Gastrocnemius medialis (tissue), 4 donors: Measurements from ENCODE around the gene IL1RAP. TPM values are rescaled to one million over a fixed set of nuclear protein-coding genes. Genes with fewer than 3 reads are reported as not detected.

Source experiments
- ATAC-seq, 2 donors: fragments of 150-250 bp; one replicate each; pipeline ENCODE4 v1.9.1; 2016
- DNase-seq, 2 donors: peaks; one replicate each; pipeline ENCODE4 v3.0.0-alpha.2; 2019
- H3K27ac ChIP-seq, 4 donors: fragments of 200-600 bp; sonication (generic); 1 replicate in 1 of 4; 2 replicates in 3 of 4; pipeline ENCODE4 v1.5.1; 2016 to 2018; ENCODE audit warnings: mild to moderate bottlenecking in 2 of 4, moderate library complexity in 1 of 4
- H3K27me3 ChIP-seq, 3 donors: fragments of 200-600 bp; sonication (generic) in 2 of 3; 1 replicate in 1 of 3; 2 replicates in 2 of 3; pipeline versions ENCODE4 v1.5.1 to v1.6.0; 2016 to 2019; ENCODE audit warnings: mild to moderate bottlenecking in 1 of 3, moderate library complexity in 1 of 3
- H3K36me3 ChIP-seq, 2 donors: fragments of 200-600 bp; sonication (generic) in 1 of 2; one replicate each; pipeline ENCODE4 v1.5.1; 2017 to 2018
- H3K4me1 ChIP-seq, 2 donors: fragments of 200-600 bp; sonication (generic) in 1 of 2; one replicate each; pipeline ENCODE4 v1.5.1; 2016 to 2017; ENCODE audit warnings: mild to moderate bottlenecking in 2 of 2
- H3K4me3 ChIP-seq, 4 donors: fragments of 200-600 bp; sonication (generic) in 3 of 4; 1 replicate in 1 of 4; 2 replicates in 3 of 4; pipeline ENCODE4 v1.5.1; 2016 to 2019; ENCODE audit warnings: mild to moderate bottlenecking in 2 of 4
- H3K9me3 ChIP-seq, 3 donors: fragments of 200-600 bp; sonication (generic) in 2 of 3; 1 replicate in 1 of 3; 2 replicates in 2 of 3; pipeline ENCODE4 v1.5.1; 2016 to 2019
- CTCF ChIP-seq, 5 experiments: fragments of 450-650 bp in 3 of 5; fragments of 200-600 bp in 2 of 5; sonication (generic) in 2 of 5; IDR thresholded peaks in 4 of 5; conservative IDR thresholded peaks in 1 of 5; 1 replicate in 4 of 5; 2 replicates in 1 of 5; pipeline ENCODE4 v1.5.1; 2016 to 2019; ENCODE audit warnings: antibody characterized with exemption in 5 of 5, mild to moderate bottlenecking in 3 of 5, moderate library complexity in 3 of 5
- POLR2A ChIP-seq, 2 donors: fragments of 450-650 bp; IDR thresholded peaks; one replicate each; pipeline ENCODE4 v1.6.1; 2017; ENCODE audit warnings: antibody characterized with exemption in 2 of 2, mild to moderate bottlenecking in 2 of 2, moderate library complexity in 2 of 2
- in situ Hi-C, 4 donors: fragments of 200-750 bp; cut with MboI; loops; one replicate each; pipeline versions ENCODE4 v1.15.0 to v1.8.0; 2017; ENCODE audit warnings: low sequenced_read_pairs in 4 of 4
- intact Hi-C: fragments of 100-400 bp; cut with DNase I; formaldehyde crosslinking; loops from one replicate; pipeline ENCODE4 v1.15.1; 2023; ENCODE audit warnings: low total_unique reads
- total RNA-seq, 4 donors: library from RNA; depleted of rRNA; stranded (reverse); fragments of >200 nt; gene quantifications; one replicate each; pipeline versions ENCODE4 v1.1.0 to v1.2.3, GENCODE V29; 2016

Gene IL1RAP
- total RNA-seq, 4 donors from 2014 or later, result 1.1 to 3.3 (median 2.6) TPM

- H3K27me3 ChIP-seq, result no peaks in the 10 kb centered on the region
- no peak for TF ChIP-seq CTCF (IDR thresholded peaks at IDR 0.05 in 4 of 5, conservative IDR thresholded peaks at IDR 0.05 in 1 of 5)
- no peak for TF ChIP-seq POLR2A (IDR thresholded peaks at IDR 0.05)
- in situ Hi-C loops, result no loop called here
- no peaks in the 10 kb centered on the region for H3K36me3 ChIP-seq
- H3K9me3 ChIP-seq, result no peaks in the 10 kb centered on the region
- no peaks in the 10 kb centered on the region for H3K4me1 ChIP-seq
- no peak overlapping the region for H3K27ac ChIP-seq
- ATAC-seq, result no peak
- intact Hi-C loops, result no loop called here
- H3K4me3 ChIP-seq, result no peak overlapping the region
- no peak for DNase-seq
Observed at GRCh38 chr3:190619353-190619752, 105.5 kb downstream of the IL1RAP start.

- Histone ChIP-seq H3K4me3 (no peak overlapping the region), H3K36me3 (no peaks in the 10 kb centered on the region), H3K27ac (no peak overlapping the region), H3K4me1 (no peaks in the 10 kb centered on the region), H3K9me3 (no peaks in the 10 kb centered on the region), H3K27me3 (no peaks in the 10 kb centered on the region)
- DNase-seq, result no peak
- in situ Hi-C loops, result no loop called here
- intact Hi-C loops, result no loop called here
- TF ChIP-seq CTCF (IDR thresholded peaks at IDR 0.05 in 4 of 5, conservative IDR thresholded peaks at IDR 0.05 in 1 of 5), result no peak
- TF ChIP-seq POLR2A (IDR thresholded peaks at IDR 0.05), result no peak
- ATAC-seq, result no peak
Observed at GRCh38 chr3:190619761-190620160, 105.9 kb downstream of the IL1RAP start.

- in situ Hi-C loops (no loop called here), intact Hi-C loops (no loop called here)
- no peak for DNase-seq
- ATAC-seq, result no peak
- H3K4me1 ChIP-seq, result no peaks in the 10 kb centered on the region
- TF ChIP-seq POLR2A (IDR thresholded peaks at IDR 0.05), result no peak
- no peak for TF ChIP-seq CTCF (IDR thresholded peaks at IDR 0.05 in 4 of 5, conservative IDR thresholded peaks at IDR 0.05 in 1 of 5)
- no peak overlapping the region for H3K4me3 ChIP-seq
- no peak overlapping the region for H3K27ac ChIP-seq
- no peaks in the 10 kb centered on the region for H3K9me3 ChIP-seq
- no peaks in the 10 kb centered on the region for H3K27me3 ChIP-seq
- no peaks in the 10 kb centered on the region for H3K36me3 ChIP-seq
Observed at GRCh38 chr3:190620886-190621608, 107.2 kb downstream of the IL1RAP start.

GRCh38 chr3:190621927-190622326 is 108.0 kb downstream of the IL1RAP start:
- Histone ChIP-seq H3K27me3 (no peaks in the 10 kb centered on the region), H3K4me1 (no peaks in the 10 kb centered on the region), H3K27ac (no peak overlapping the region), H3K9me3 (no peaks in the 10 kb centered on the region), H3K4me3 (no peak overlapping the region), H3K36me3 (no peaks in the 10 kb centered on the region)
- TF ChIP-seq POLR2A (IDR thresholded peaks at IDR 0.05), result no peak
- TF ChIP-seq CTCF (IDR thresholded peaks at IDR 0.05 in 4 of 5, conservative IDR thresholded peaks at IDR 0.05 in 1 of 5), result no peak
- DNase-seq, result no peak
- intact Hi-C loops (no loop called here), in situ Hi-C loops (no loop called here)
- ATAC-seq, result no peak

GRCh38 chr3:190624282-190624681 is 110.4 kb downstream of the IL1RAP start:
- intact Hi-C loops, result no loop called here
- H3K27ac ChIP-seq, result no peak overlapping the region
- DNase-seq, result no peak
- H3K4me1 ChIP-seq, result no peaks in the 10 kb centered on the region
- no peaks in the 10 kb centered on the region for H3K36me3 ChIP-seq
- ATAC-seq, result no peak
- in situ Hi-C loops, result no loop called here
- no peaks in the 10 kb centered on the region for H3K9me3 ChIP-seq
- no peaks in the 10 kb centered on the region for H3K27me3 ChIP-seq
- no peak for TF ChIP-seq POLR2A (IDR thresholded peaks at IDR 0.05)
- no peak for TF ChIP-seq CTCF (IDR thresholded peaks at IDR 0.05 in 4 of 5, conservative IDR thresholded peaks at IDR 0.05 in 1 of 5)
- no peak overlapping the region for H3K4me3 ChIP-seq
